MM.1S (cell line): Measurements from ENCODE around the gene CCND1.

Experiments
- EZH2 ChIP-seq: fragments of 300-600 bp; sonication (generic); optimal IDR thresholded peaks from 2 replicates; pipeline ENCODE3; 2017; ENCODE audit warnings: low read depth, mild to moderate bottlenecking, antibody characterized with exemption, low read length, mixed read lengths
- EZH2phosphoT487 ChIP-seq: fragments of 300-600 bp; sonication (generic); IDR thresholded peaks from 2 replicates; pipeline ENCODE4 v1.6.1; 2018; ENCODE audit warnings: antibody characterized with exemption, low read length
- TF ChIP-seq, protein P1 (sequence below): fragments of 300-600 bp; sonication (generic); IDR thresholded peaks from 2 replicates; pipeline ENCODE4 v1.5.1; 2016; ENCODE audit warnings: antibody characterized with exemption, low read length, mixed read lengths

DNA sequence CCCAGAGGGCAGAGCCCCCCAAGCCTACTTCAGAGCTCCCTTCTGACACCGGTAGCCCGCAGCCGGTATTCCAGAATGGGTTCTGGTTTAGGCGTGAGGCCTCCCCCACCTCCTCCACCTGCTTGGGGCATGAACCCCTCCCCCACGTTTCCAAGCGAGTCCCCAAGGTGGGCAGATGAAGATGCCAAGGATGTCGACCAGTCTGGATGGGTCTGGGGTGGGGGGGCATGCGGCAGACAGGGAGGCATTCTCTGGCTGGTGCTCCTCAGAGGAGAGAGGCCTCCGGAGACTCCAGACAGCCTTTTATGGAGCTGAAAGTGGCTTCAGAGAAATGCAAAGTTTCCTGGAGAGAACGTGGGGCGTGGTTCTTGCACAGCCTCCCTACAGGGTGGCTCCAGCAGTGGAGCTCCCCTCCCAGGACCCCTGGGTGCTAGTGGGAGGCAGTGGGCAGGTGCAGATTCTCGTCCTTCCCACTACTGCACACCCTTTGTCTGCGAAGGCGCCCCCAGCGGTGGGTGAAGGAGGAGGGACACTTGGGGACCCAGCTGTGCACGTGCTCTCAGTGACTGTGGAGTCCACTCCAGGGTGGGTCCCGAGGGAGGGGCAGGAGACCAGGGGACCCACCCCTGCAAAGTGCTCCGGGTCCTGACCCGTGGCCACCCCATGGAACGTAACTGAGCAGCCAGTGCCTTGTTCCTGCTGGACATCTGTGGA is 4.2 kb downstream of the CCND1 start:
- TF ChIP-seq EZH2, result no peak
- TF ChIP-seq, protein P1, sequence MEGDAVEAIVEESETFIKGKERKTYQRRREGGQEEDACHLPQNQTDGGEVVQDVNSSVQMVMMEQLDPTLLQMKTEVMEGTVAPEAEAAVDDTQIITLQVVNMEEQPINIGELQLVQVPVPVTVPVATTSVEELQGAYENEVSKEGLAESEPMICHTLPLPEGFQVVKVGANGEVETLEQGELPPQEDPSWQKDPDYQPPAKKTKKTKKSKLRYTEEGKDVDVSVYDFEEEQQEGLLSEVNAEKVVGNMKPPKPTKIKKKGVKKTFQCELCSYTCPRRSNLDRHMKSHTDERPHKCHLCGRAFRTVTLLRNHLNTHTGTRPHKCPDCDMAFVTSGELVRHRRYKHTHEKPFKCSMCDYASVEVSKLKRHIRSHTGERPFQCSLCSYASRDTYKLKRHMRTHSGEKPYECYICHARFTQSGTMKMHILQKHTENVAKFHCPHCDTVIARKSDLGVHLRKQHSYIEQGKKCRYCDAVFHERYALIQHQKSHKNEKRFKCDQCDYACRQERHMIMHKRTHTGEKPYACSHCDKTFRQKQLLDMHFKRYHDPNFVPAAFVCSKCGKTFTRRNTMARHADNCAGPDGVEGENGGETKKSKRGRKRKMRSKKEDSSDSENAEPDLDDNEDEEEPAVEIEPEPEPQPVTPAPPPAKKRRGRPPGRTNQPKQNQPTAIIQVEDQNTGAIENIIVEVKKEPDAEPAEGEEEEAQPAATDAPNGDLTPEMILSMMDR, result no peak
- TF ChIP-seq EZH2phosphoT487, result no peak
